PC-9 (cell line): Measurements from ENCODE around the gene COG3.

Experiments
- EZH2 ChIP-seq: fragments of 200-600 bp; sonication (generic); IDR thresholded peaks from 2 replicates; pipeline ENCODE4 v1.8.0; 2017; ENCODE audit warnings: antibody characterized with exemption, low read depth
- TF ChIP-seq, protein P1 (sequence below): fragments of 200-600 bp; sonication (generic); conservative IDR thresholded peaks from 2 replicates; pipeline ENCODE4 v1.6.1; 2017; ENCODE audit warnings: mixed run types, antibody characterized with exemption, mild to moderate bottlenecking, moderate library complexity

GRCh38 chr13:45501175-45501526, 36.4 kb downstream of the COG3 start:
- TF ChIP-seq, protein P1, sequence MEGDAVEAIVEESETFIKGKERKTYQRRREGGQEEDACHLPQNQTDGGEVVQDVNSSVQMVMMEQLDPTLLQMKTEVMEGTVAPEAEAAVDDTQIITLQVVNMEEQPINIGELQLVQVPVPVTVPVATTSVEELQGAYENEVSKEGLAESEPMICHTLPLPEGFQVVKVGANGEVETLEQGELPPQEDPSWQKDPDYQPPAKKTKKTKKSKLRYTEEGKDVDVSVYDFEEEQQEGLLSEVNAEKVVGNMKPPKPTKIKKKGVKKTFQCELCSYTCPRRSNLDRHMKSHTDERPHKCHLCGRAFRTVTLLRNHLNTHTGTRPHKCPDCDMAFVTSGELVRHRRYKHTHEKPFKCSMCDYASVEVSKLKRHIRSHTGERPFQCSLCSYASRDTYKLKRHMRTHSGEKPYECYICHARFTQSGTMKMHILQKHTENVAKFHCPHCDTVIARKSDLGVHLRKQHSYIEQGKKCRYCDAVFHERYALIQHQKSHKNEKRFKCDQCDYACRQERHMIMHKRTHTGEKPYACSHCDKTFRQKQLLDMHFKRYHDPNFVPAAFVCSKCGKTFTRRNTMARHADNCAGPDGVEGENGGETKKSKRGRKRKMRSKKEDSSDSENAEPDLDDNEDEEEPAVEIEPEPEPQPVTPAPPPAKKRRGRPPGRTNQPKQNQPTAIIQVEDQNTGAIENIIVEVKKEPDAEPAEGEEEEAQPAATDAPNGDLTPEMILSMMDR, result no peak
- no peak for TF ChIP-seq EZH2
